ENCODE measurements around the gene GNL1. TPM values are rescaled to one million over a fixed set of nuclear protein-coding genes. Genes with fewer than 3 reads are reported as not detected.

Gene GNL1
- total and polyA plus RNA-seq, 10 of the 15 experiments (the other 5 are each of a cell fraction or from before 2014, with no cell fraction given), result 0.18 to 64.5 (median 45.5) TPM

GRCh38 chr6:30515944-30516753 is 40.1 kb downstream of the GNL1 start (continued):
- TF ChIP-seq CREM (IDR thresholded peaks at IDR 0.05; ENCODE audit: low read depth) (peak; percentile 62), JUNB (IDR thresholded peaks at IDR 0.05) (no peak), SRF (IDR thresholded peaks at IDR 0.05; ENCODE audit: low read depth in 2 of 2, low read length in 2 of 2) (no peak), NFXL1 (IDR thresholded peaks at IDR 0.05; ENCODE audit: borderline replicate concordance) (no peak), POLR2AphosphoS5 (IDR thresholded peaks at IDR 0.05; ENCODE audit: low read length) (peak; percentile 54; the same call in 1 of the 2 replicates), NFYB (IDR thresholded peaks at IDR 0.05; ENCODE audit: insufficient read depth, low read depth, low read length) (peak; percentile 25; the same call in 1 of the 2 replicates), ZBED1 (IDR thresholded peaks at IDR 0.05; ENCODE audit: borderline replicate concordance) (peak; percentile 68; the same call in 1 of the 2 replicates), TCF7 (IDR thresholded peaks at IDR 0.05; ENCODE audit: borderline replicate concordance) (no peak), HCFC1 (IDR thresholded peaks at IDR 0.05; ENCODE audit: low read length) (no peak), ASH2L (IDR thresholded peaks at IDR 0.05; ENCODE audit: borderline replicate concordance, low read depth) (no peak), SPI1 (IDR thresholded peaks at IDR 0.05; ENCODE audit: borderline replicate concordance, insufficient read depth, low read depth, low read length) (peak; percentile 89), ZNF217 (IDR thresholded peaks at IDR 0.05) (peak; percentile 85), TCF3 (IDR thresholded peaks at IDR 0.05; ENCODE audit: borderline replicate concordance, insufficient read depth, low read depth, low read length) (0 out of 2 replicates have a peak, but pooled peaks have one; percentile 6), IKZF2 (IDR thresholded peaks at IDR 0.05) (peak; percentile 89 to 92), RUNX3 (IDR thresholded peaks at IDR 0.05; ENCODE audit: low read length) (peak; percentile 76), NBN (IDR thresholded peaks at IDR 0.05) (peak; percentile 62; the same call in 1 of the 2 replicates), MEF2A (IDR thresholded peaks at IDR 0.05; ENCODE audit: insufficient read depth, low read depth, low read length) (peak; percentile 74; the same call in 1 of the 2 replicates), ZNF24 (IDR thresholded peaks at IDR 0.05) (no peak), CHD4 (IDR thresholded peaks at IDR 0.05) (no peak; the same call in 1 of the 2 replicates)
- TF ChIP-seq, protein P1, sequence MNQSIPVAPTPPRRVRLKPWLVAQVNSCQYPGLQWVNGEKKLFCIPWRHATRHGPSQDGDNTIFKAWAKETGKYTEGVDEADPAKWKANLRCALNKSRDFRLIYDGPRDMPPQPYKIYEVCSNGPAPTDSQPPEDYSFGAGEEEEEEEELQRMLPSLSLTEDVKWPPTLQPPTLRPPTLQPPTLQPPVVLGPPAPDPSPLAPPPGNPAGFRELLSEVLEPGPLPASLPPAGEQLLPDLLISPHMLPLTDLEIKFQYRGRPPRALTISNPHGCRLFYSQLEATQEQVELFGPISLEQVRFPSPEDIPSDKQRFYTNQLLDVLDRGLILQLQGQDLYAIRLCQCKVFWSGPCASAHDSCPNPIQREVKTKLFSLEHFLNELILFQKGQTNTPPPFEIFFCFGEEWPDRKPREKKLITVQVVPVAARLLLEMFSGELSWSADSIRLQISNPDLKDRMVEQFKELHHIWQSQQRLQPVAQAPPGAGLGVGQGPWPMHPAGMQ (IDR thresholded peaks at IDR 0.05; ENCODE audit: borderline replicate concordance), result no peak
- TF ChIP-seq, protein P2, sequence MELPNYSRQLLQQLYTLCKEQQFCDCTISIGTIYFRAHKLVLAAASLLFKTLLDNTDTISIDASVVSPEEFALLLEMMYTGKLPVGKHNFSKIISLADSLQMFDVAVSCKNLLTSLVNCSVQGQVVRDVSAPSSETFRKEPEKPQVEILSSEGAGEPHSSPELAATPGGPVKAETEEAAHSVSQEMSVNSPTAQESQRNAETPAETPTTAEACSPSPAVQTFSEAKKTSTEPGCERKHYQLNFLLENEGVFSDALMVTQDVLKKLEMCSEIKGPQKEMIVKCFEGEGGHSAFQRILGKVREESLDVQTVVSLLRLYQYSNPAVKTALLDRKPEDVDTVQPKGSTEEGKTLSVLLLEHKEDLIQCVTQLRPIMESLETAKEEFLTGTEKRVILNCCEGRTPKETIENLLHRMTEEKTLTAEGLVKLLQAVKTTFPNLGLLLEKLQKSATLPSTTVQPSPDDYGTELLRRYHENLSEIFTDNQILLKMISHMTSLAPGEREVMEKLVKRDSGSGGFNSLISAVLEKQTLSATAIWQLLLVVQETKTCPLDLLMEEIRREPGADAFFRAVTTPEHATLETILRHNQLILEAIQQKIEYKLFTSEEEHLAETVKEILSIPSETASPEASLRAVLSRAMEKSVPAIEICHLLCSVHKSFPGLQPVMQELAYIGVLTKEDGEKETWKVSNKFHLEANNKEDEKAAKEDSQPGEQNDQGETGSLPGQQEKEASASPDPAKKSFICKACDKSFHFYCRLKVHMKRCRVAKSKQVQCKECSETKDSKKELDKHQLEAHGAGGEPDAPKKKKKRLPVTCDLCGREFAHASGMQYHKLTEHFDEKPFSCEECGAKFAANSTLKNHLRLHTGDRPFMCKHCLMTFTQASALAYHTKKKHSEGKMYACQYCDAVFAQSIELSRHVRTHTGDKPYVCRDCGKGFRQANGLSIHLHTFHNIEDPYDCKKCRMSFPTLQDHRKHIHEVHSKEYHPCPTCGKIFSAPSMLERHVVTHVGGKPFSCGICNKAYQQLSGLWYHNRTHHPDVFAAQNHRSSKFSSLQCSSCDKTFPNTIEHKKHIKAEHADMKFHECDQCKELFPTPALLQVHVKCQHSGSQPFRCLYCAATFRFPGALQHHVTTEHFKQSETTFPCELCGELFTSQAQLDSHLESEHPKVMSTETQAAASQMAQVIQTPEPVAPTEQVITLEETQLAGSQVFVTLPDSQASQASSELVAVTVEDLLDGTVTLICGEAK (IDR thresholded peaks at IDR 0.05; ENCODE audit: borderline replicate concordance), result peak; percentile 53
- TF ChIP-seq, protein P3, sequence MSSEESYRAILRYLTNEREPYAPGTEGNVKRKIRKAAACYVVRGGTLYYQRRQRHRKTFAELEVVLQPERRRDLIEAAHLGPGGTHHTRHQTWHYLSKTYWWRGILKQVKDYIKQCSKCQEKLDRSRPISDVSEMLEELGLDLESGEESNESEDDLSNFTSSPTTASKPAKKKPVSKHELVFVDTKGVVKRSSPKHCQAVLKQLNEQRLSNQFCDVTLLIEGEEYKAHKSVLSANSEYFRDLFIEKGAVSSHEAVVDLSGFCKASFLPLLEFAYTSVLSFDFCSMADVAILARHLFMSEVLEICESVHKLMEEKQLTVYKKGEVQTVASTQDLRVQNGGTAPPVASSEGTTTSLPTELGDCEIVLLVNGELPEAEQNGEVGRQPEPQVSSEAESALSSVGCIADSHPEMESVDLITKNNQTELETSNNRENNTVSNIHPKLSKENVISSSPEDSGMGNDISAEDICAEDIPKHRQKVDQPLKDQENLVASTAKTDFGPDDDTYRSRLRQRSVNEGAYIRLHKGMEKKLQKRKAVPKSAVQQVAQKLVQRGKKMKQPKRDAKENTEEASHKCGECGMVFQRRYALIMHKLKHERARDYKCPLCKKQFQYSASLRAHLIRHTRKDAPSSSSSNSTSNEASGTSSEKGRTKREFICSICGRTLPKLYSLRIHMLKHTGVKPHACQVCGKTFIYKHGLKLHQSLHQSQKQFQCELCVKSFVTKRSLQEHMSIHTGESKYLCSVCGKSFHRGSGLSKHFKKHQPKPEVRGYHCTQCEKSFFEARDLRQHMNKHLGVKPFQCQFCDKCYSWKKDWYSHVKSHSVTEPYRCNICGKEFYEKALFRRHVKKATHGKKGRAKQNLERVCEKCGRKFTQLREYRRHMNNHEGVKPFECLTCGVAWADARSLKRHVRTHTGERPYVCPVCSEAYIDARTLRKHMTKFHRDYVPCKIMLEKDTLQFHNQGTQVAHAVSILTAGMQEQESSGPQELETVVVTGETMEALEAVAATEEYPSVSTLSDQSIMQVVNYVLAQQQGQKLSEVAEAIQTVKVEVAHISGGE (CRISPR knock-in tag; IDR thresholded peaks at IDR 0.05), result no peak

All from GM12878 (cell line).